GM21528 (cell line): ENCODE results near the gene STARD8.

Source experiments
- ATAC-seq: cut with Tn5 transposase; IDR thresholded peaks from one replicate; pipeline ENCODE4 v1.9.1; 2021; ENCODE audit warnings: mild to moderate bottlenecking, moderate library complexity; ENCODE audit not compliant: unreplicated experiment, low FRiP score

STARD8 gene

GRCh38 chrX:68743754-68744153 lies 96.3 kb downstream of the STARD8 start:
- ATAC-seq, result no peak

GRCh38 chrX:68746988-68747387 lies 99.5 kb downstream of the STARD8 start:
- no peak for ATAC-seq

GRCh38 chrX:68748030-68748429 lies 100.6 kb downstream of the STARD8 start:
- ATAC-seq, result no peak

GRCh38 chrX:68749426-68749825 lies 102.0 kb downstream of the STARD8 start:
- no peak for ATAC-seq

- no peak for ATAC-seq
Measured at GRCh38 chrX:68750316-68750715, 102.8 kb downstream of the STARD8 start.

- ATAC-seq, result no peak
Measured at GRCh38 chrX:68751372-68751771, 103.9 kb downstream of the STARD8 start.

GRCh38 chrX:68753218-68753617 lies 105.8 kb downstream of the STARD8 start:
- no peak for ATAC-seq

- ATAC-seq, result no peak
Measured at GRCh38 chrX:68754406-68754805, 106.9 kb downstream of the STARD8 start.

GRCh38 chrX:68755616-68756125 lies 108.2 kb downstream of the STARD8 start:
- ATAC-seq, result no peak

- ATAC-seq, result no peak
Measured at GRCh38 chrX:68757331-68757730, 109.9 kb downstream of the STARD8 start.

GRCh38 chrX:68757731-68758130 lies 110.3 kb downstream of the STARD8 start:
- no peak for ATAC-seq

GRCh38 chrX:68758671-68759070 lies 111.2 kb downstream of the STARD8 start:
- no peak for ATAC-seq

GRCh38 chrX:68761086-68761485 lies 113.6 kb downstream of the STARD8 start:
- ATAC-seq, result no peak

GRCh38 chrX:68762766-68763165 lies 115.3 kb downstream of the STARD8 start:
- ATAC-seq, result no peak

- ATAC-seq, result no peak
Measured at GRCh38 chrX:68763481-68763880, 116.0 kb downstream of the STARD8 start.
